Astrocyte (in vitro differentiated cells and primary cell): ENCODE measurements around the gene SEMA4B. TPM values are rescaled to one million over a fixed set of nuclear protein-coding genes. Genes with fewer than 3 reads are reported as not detected.

ENCODE experiments used
- DNase-seq: peaks from one replicate; pipeline ENCODE4 v3.0.0-alpha.2; 2010; ENCODE audit warnings: low read depth
- FAIRE-seq: peaks from 2 replicates; lab custom pipeline; 2011; peaks lifted over from hg19 to GRCh38; lab: Jason Lieb, UNC
- H2AFZ ChIP-seq: 2 replicates; pipeline ENCODE4 v1.6.0; 2012; ENCODE audit warnings: low read depth, low read length, inconsistent platforms
- H3K27ac ChIP-seq: 2 replicates; pipeline ENCODE4 v1.5.1; 2011; ENCODE audit warnings: low read depth, low read length, inconsistent platforms
- H3K27me3 ChIP-seq: 2 replicates; pipeline ENCODE4 v1.6.0; 2011; ENCODE audit warnings: low read length, inconsistent platforms; ENCODE audit not compliant: insufficient read depth
- H3K36me3 ChIP-seq: 2 replicates; pipeline ENCODE4 v1.5.1; 2011; ENCODE audit warnings: low read length, inconsistent platforms; ENCODE audit not compliant: insufficient read depth
- H3K4me1 ChIP-seq: 2 replicates; pipeline ENCODE4 v1.5.1; 2011; ENCODE audit warnings: low read length, inconsistent platforms; ENCODE audit not compliant: insufficient read depth
- H3K4me2 ChIP-seq: 2 replicates; pipeline ENCODE4 v1.6.0; 2012; ENCODE audit warnings: low read length, inconsistent platforms
- H3K4me3 ChIP-seq: 2 replicates; pipeline ENCODE4 v1.5.1; 2011; ENCODE audit warnings: low read depth, mild to moderate bottlenecking, low read length, inconsistent platforms; ENCODE audit not compliant: insufficient read depth
- H3K79me2 ChIP-seq: 2 replicates; pipeline ENCODE4 v1.6.0; 2012; ENCODE audit warnings: mild to moderate bottlenecking, low read length, inconsistent platforms; ENCODE audit not compliant: insufficient read depth
- H3K9ac ChIP-seq: 2 replicates; pipeline ENCODE4 v1.6.0; 2012; ENCODE audit warnings: mild to moderate bottlenecking, low read length, inconsistent platforms
- H3K9me3 ChIP-seq: 2 replicates; pipeline ENCODE4 v1.5.1; 2012; ENCODE audit warnings: low read depth, mild to moderate bottlenecking, low read length, inconsistent platforms; ENCODE audit not compliant: insufficient read depth
- H4K20me1 ChIP-seq: 2 replicates; pipeline ENCODE4 v1.6.0; 2012; ENCODE audit warnings: low read length, inconsistent platforms; ENCODE audit not compliant: insufficient read depth
- H3K27ac Mint-ChIP-seq: one replicate; pipeline ENCODE4 v1.8.0; 2021; ENCODE audit warnings: mild to moderate bottlenecking, mixed read lengths; ENCODE audit not compliant: unreplicated experiment
- H3K27me3 Mint-ChIP-seq: one replicate; pipeline ENCODE4 v1.8.0; 2021; ENCODE audit warnings: low read depth, mixed read lengths; ENCODE audit not compliant: unreplicated experiment
- H3K36me3 Mint-ChIP-seq: one replicate; pipeline ENCODE4 v1.8.0; 2021; ENCODE audit warnings: low read depth, mixed read lengths; ENCODE audit not compliant: unreplicated experiment
- H3K4me1 Mint-ChIP-seq: one replicate; pipeline ENCODE4 v1.8.0; 2021; ENCODE audit warnings: low read depth, mixed read lengths; ENCODE audit not compliant: unreplicated experiment
- H3K4me3 Mint-ChIP-seq: one replicate; pipeline ENCODE4 v1.8.0; 2021; ENCODE audit warnings: mild to moderate bottlenecking, moderate library complexity, mixed read lengths; ENCODE audit not compliant: unreplicated experiment
- H3K9me3 Mint-ChIP-seq: one replicate; pipeline ENCODE4 v1.8.0; 2021; ENCODE audit warnings: mild to moderate bottlenecking, mixed read lengths; ENCODE audit not compliant: unreplicated experiment
- CTCF ChIP-seq: IDR thresholded peaks from 2 replicates; pipeline ENCODE4 v1.5.1; 2011; ENCODE audit warnings: low read depth, mild to moderate bottlenecking, inconsistent platforms, low read length, moderate library complexity; ENCODE audit not compliant: insufficient read depth
- EZH2 ChIP-seq: IDR thresholded peaks from 2 replicates; pipeline ENCODE4 v1.6.1; 2012; ENCODE audit warnings: mild to moderate bottlenecking, low read length, inconsistent platforms; ENCODE audit not compliant: insufficient read depth
- total RNA-seq: library from RNA; stranded (reverse); gene quantifications from 2 replicates; pipeline ENCODE4 v1.2.1, GENCODE V29; 2021

SEMA4B gene
- total RNA-seq, 1 donor from 2014 or later, result 9.9 TPM

- Histone ChIP-seq H3K4me1 (peaks cover 9% of the 10 kb centered on the region), H3K9ac (no peak overlapping the region), H3K27me3 (no peaks in the 10 kb centered on the region), H3K4me3 (no peak overlapping the region), H3K79me2 (peaks cover 20% of the 10 kb centered on the region), H2AFZ (no peak overlapping the region), H3K9me3 (no peaks in the 10 kb centered on the region), H3K27ac (no peak overlapping the region), H3K36me3 (peaks cover 2% of the 10 kb centered on the region), H4K20me1 (peaks cover 21% of the 10 kb centered on the region), H3K4me2 (peak overlapping the region; percentile 95)
- Mint-ChIP-seq H3K4me1 (peaks cover 9% of the 10 kb centered on the region), H3K36me3 (peaks cover 8% of the 10 kb centered on the region), H3K4me3 (peak overlapping the region; percentile 89), H3K27ac (peak overlapping the region; percentile 75), H3K9me3 (no peaks in the 10 kb centered on the region), H3K27me3 (no peaks in the 10 kb centered on the region)
- TF ChIP-seq EZH2 (no peak), CTCF (no peak)
- DNase-seq (no peak), FAIRE-seq (no peak)
These were observed 31.1 kb downstream of the SEMA4B start for GRCh38 chr15:90232196-90232595.

GRCh38 chr15:90232941-90233386 is 31.8 kb downstream of the SEMA4B start:
- peak overlapping the region; percentile 85 for H3K4me3 ChIP-seq
- H3K9ac ChIP-seq, result peak overlapping the region; percentile 91
- Mint-ChIP-seq H3K27ac (peak overlapping the region; percentile 70), H3K27me3 (no peaks in the 10 kb centered on the region), H3K9me3 (no peaks in the 10 kb centered on the region), H3K36me3 (peaks cover 8% of the 10 kb centered on the region), H3K4me1 (peaks cover 9% of the 10 kb centered on the region), H3K4me3 (peak overlapping the region; percentile 89)
- no peaks in the 10 kb centered on the region for H3K9me3 ChIP-seq
- peaks cover 20% of the 10 kb centered on the region for H3K79me2 ChIP-seq
- peak overlapping the region; percentile 95 for H3K4me2 ChIP-seq
- H3K4me1 ChIP-seq, result peaks cover 9% of the 10 kb centered on the region
- TF ChIP-seq CTCF (no peak), EZH2 (no peak)
- H3K27me3 ChIP-seq, result no peaks in the 10 kb centered on the region
- DNase-seq (peak; percentile 27), FAIRE-seq (no peak)
- peak overlapping the region; percentile 90 for H2AFZ ChIP-seq
- peaks cover 21% of the 10 kb centered on the region for H4K20me1 ChIP-seq
- peak overlapping the region; percentile 80 for H3K27ac ChIP-seq
- peaks cover 2% of the 10 kb centered on the region for H3K36me3 ChIP-seq

GRCh38 chr15:90233387-90234095 is 32.4 kb downstream of the SEMA4B start, which contains the start of gene CIB1:
TSS of gene CIB1 (minus strand) at chr15:90233941. CDS start at chr15:90233885, 56 bp downstream.
- Histone ChIP-seq H3K79me2 (peaks cover 20% of the 10 kb centered on the region), H2AFZ (peak within 1 kb of the TSS; percentile 90), H3K4me1 (peaks cover 9% of the 10 kb centered on the region), H3K4me3 (peak within 1 kb of the TSS; percentile 85), H3K4me2 (peak within 1 kb of the TSS; percentile 95), H3K27me3 (no peaks in the 10 kb centered on the region), H3K27ac (peak within 1 kb of the TSS; percentile 80), H3K36me3 (peaks cover 2% of the 10 kb centered on the region), H3K9me3 (no peaks in the 10 kb centered on the region), H3K9ac (peak within 1 kb of the TSS; percentile 91), H4K20me1 (peaks cover 21% of the 10 kb centered on the region)
- Mint-ChIP-seq H3K4me3 (peak within 1 kb of the TSS; percentile 89), H3K27me3 (no peaks in the 10 kb centered on the region), H3K9me3 (no peaks in the 10 kb centered on the region), H3K36me3 (peaks cover 8% of the 10 kb centered on the region), H3K27ac (peak within 1 kb of the TSS; percentile 81), H3K4me1 (peaks cover 9% of the 10 kb centered on the region)
- FAIRE-seq, result no peak
- DNase-seq, result peak; percentile 85
- TF ChIP-seq EZH2 (no peak), CTCF (no peak)
